Left ventricle myocardium inferior (tissue), 1 donor: ENCODE results near the gene GSPT1. TPM values are rescaled to one million over a fixed set of nuclear protein-coding genes. Genes with fewer than 3 reads are reported as not detected.

Experiments
- DNase-seq: peaks from one replicate; pipeline ENCODE4 v3.0.0-alpha.2; 2020
- H3K27ac ChIP-seq: fragments of 200-600 bp; replicated peaks from 2 replicates; pipeline ENCODE4 v1.8.0; 2021
- H3K27me3 ChIP-seq: fragments of 200-600 bp; 2 replicates; pipeline ENCODE4 v1.8.0; 2021; ENCODE audit warnings: low read depth
- H3K36me3 ChIP-seq: fragments of 200-600 bp; 2 replicates; pipeline ENCODE4 v1.8.0; 2021
- H3K4me1 ChIP-seq: fragments of 200-600 bp; 2 replicates; pipeline ENCODE4 v1.8.0; 2021
- H3K4me3 ChIP-seq: fragments of 200-600 bp; 2 replicates; pipeline ENCODE4 v1.8.0; 2021; ENCODE audit warnings: mild to moderate bottlenecking, moderate library complexity
- H3K9me3 ChIP-seq: fragments of 200-600 bp; replicated peaks from 2 replicates; pipeline ENCODE4 v1.8.0; 2021
- intact Hi-C: fragments of 100-400 bp; cut with micrococcal nuclease; formaldehyde crosslinking; loops from one replicate; pipeline ENCODE4 v1.11.0; 2022
- total RNA-seq: library from RNA; stranded (reverse); fragmentation: NEBNext Ultra II Directional; extraction: Animal tissue kit (Norgen Biotek cat#: 25700); gene quantifications from one replicate; pipeline ENCODE4 v1.2.1, GENCODE V29; 2021
- TF ChIP-seq, protein P1 (sequence below): fragments of 200-600 bp; IDR thresholded peaks from 2 replicates; pipeline ENCODE4 v1.8.0; 2021; ENCODE audit warnings: antibody characterized with exemption, mild to moderate bottlenecking, borderline replicate concordance
- donor health status: DM: no; HTN: yes; CAD: no; lungs with severe emphysema.

Gene GSPT1
- total RNA-seq, 1 donor from 2014 or later, result 82.3 TPM

DNA sequence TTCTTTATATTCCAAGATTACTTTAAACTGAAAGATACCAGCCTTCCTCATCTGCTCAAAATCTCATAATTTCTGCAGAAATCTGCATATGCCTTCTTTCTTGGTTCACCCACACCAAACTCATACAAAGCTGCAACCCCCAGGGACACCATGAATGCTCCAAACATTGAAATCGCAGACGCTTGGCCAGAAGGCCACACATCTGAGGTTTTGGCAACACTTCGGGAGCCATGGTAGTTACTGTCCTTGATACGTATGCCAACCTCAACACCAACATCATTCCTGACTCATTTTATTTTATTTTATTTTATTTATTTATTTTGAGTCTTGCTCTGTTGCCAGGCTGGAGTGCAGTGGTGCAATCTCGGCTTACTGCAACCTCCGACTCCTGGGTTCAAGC lies 11.8 kb downstream of the GSPT1 start:
- no peaks in the 10 kb centered on the region for H3K36me3 ChIP-seq
- TF ChIP-seq, protein P1, sequence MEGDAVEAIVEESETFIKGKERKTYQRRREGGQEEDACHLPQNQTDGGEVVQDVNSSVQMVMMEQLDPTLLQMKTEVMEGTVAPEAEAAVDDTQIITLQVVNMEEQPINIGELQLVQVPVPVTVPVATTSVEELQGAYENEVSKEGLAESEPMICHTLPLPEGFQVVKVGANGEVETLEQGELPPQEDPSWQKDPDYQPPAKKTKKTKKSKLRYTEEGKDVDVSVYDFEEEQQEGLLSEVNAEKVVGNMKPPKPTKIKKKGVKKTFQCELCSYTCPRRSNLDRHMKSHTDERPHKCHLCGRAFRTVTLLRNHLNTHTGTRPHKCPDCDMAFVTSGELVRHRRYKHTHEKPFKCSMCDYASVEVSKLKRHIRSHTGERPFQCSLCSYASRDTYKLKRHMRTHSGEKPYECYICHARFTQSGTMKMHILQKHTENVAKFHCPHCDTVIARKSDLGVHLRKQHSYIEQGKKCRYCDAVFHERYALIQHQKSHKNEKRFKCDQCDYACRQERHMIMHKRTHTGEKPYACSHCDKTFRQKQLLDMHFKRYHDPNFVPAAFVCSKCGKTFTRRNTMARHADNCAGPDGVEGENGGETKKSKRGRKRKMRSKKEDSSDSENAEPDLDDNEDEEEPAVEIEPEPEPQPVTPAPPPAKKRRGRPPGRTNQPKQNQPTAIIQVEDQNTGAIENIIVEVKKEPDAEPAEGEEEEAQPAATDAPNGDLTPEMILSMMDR, result no peak
- H3K9me3 ChIP-seq, result no peaks in the 10 kb centered on the region
- DNase-seq, result no peak
- H3K27me3 ChIP-seq, result no peaks in the 10 kb centered on the region
- peaks cover 50% of the 10 kb centered on the region for H3K4me1 ChIP-seq
- intact Hi-C loops, result no loop called here
- no peak overlapping the region for H3K4me3 ChIP-seq
- no peak overlapping the region for H3K27ac ChIP-seq

DNA sequence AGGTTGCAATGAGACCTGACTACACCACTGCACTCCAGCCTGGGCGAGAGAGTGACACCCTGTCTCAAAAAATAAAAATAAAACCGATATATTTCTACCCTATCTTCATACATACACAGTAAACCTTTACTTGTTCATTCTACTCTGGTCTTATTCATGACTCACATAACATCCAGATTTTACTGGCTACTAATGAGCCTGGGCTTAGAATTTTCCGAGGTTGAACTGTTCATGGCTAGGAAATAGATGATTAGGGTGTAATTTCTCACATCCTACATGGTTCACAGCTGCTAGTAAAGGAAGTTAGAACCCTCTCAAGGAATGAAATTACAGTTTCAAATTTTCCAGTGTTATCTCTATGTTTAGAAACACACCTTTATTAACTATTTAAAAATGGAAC lies 14.7 kb downstream of the GSPT1 start:
- peaks cover 4% of the 10 kb centered on the region for H3K36me3 ChIP-seq
- no peaks in the 10 kb centered on the region for H3K27me3 ChIP-seq
- H3K4me3 ChIP-seq, result no peak overlapping the region
- no peak overlapping the region for H3K27ac ChIP-seq
- peaks cover 38% of the 10 kb centered on the region for H3K4me1 ChIP-seq
- TF ChIP-seq, protein P1, result no peak
- no peaks in the 10 kb centered on the region for H3K9me3 ChIP-seq
- intact Hi-C loops, result no loop called here
- DNase-seq, result no peak

DNA sequence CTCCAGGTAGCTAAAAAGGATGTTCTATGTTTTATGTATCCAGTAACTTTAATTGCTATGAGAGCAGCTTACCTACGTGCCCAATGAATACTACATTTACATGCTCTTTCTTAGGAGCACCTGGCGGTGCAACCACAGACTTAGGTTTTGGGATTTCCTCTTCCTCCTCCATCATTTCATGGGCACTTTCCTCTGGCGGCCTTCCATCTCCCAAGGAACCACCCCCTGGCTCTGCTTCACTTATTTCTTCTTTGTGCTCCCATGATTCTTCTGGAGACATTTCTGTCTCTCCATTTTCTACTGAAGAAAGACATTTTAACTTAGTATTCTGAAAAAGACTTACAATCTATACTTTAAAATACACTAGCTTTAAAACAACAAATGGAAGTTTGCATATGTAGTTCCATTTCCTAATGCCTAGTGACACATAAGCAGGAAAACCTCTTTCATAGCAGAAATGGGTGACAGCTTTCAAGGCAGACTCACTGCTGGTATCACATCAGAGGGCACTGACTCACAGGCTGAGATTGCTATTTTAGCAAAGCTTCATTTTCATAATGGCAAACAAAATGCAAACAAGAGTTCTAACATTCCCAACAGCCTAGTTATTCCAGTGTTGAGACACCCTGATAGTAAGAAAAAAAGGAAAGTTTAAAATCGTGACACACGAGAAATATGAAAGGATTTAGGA lies 19.1 kb downstream of the GSPT1 start:
- no peak overlapping the region for H3K27ac ChIP-seq

DNA sequence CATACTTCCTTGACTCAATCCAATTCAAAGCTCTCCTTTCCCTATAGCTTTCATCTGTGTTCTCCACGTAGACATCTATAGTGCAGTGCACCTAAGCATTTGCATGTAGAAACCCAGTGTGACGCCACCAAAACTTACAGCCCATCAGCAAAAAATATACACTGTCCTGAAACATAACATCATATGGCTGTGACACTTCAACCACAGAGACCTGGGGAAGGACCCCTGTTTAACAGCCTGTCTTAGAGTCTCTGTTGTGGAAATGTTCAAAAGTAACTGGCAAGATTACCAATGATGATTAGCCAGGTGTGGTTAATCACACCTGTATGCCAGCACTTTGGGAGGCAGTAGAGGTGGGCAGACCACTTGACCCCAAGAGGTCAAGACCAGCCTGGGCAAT lies 22.2 kb downstream of the GSPT1 start:
- no peak for DNase-seq
- TF ChIP-seq, protein P1, result no peak
- Histone ChIP-seq H3K9me3 (no peaks in the 10 kb centered on the region), H3K4me1 (no peaks in the 10 kb centered on the region), H3K4me3 (no peak overlapping the region), H3K27ac (no peak overlapping the region), H3K36me3 (peaks cover 70% of the 10 kb centered on the region), H3K27me3 (no peaks in the 10 kb centered on the region)
- intact Hi-C loops, result no loop called here

More for the DNA sequence above, 19.1 kb downstream of the GSPT1 start:
- Histone ChIP-seq H3K36me3 (peaks cover 40% of the 10 kb centered on the region), H3K9me3 (no peaks in the 10 kb centered on the region), H3K4me3 (no peak overlapping the region), H3K27me3 (no peaks in the 10 kb centered on the region), H3K4me1 (peaks cover 26% of the 10 kb centered on the region)
- no peak for DNase-seq
- TF ChIP-seq, protein P1, result no peak
- intact Hi-C loops, result no loop called here

GRCh38 chr16:11892761-11893160 lies 23.0 kb downstream of the GSPT1 start:
- H3K4me3 ChIP-seq, result no peak overlapping the region
- intact Hi-C loops, result no loop called here
- no peaks in the 10 kb centered on the region for H3K27me3 ChIP-seq
- no peak overlapping the region for H3K27ac ChIP-seq
- TF ChIP-seq, protein P1, result no peak
- DNase-seq, result no peak
- H3K9me3 ChIP-seq, result no peaks in the 10 kb centered on the region
- H3K36me3 ChIP-seq, result peaks cover 78% of the 10 kb centered on the region
- no peaks in the 10 kb centered on the region for H3K4me1 ChIP-seq
